GM19324 (cell line): ENCODE data around the gene EBNA1BP2.
"Not testable (repeated sequence)": the region's sequence is repeated elsewhere in the genome, so short reads cannot be mapped to it uniquely, and the experiment has no call there.

Experiments
- ATAC-seq: cut with Tn5 transposase; IDR thresholded peaks from one replicate; pipeline ENCODE4 v1.9.1; 2021; ENCODE audit warnings: mild to moderate bottlenecking, moderate library complexity; ENCODE audit not compliant: unreplicated experiment, low FRiP score

The EBNA1BP2 gene

GRCh38 chr1:43171876-43172526, at the start of gene EBNA1BP2, which contains the start of gene CFAP57:
TSS of gene EBNA1BP2 (minus strand) at chr1:43172290. CDS start at chr1:43172118, 172 bp downstream.
TSS of gene CFAP57 (plus strand) at chr1:43172330. CDS start at chr1:43172754, 424 bp downstream.
- ATAC-seq, result peak; percentile 97

GRCh38 chr1:43221797-43222196, 49.7 kb upstream of the EBNA1BP2 start:
- ATAC-seq, result no peak

- ATAC-seq, result peak; percentile 59
These were observed 49.1 kb upstream of the EBNA1BP2 start for GRCh38 chr1:43220905-43221778.

- ATAC-seq, result no peak
These were observed 45.7 kb upstream of the EBNA1BP2 start for GRCh38 chr1:43217747-43218146.

- ATAC-seq, result no peak
These were observed 42.7 kb upstream of the EBNA1BP2 start for GRCh38 chr1:43214501-43215444.

GRCh38 chr1:43208277-43208676, 36.2 kb upstream of the EBNA1BP2 start:
- ATAC-seq, result not testable (repeated sequence)

- no peak for ATAC-seq
These were observed 35.3 kb upstream of the EBNA1BP2 start for GRCh38 chr1:43207229-43207853.

- ATAC-seq, result no peak
These were observed 34.6 kb upstream of the EBNA1BP2 start for GRCh38 chr1:43206600-43207228.

- ATAC-seq, result no peak
These were observed 33.6 kb upstream of the EBNA1BP2 start for GRCh38 chr1:43205671-43206070.

- no peak for ATAC-seq
These were observed 32.3 kb upstream of the EBNA1BP2 start for GRCh38 chr1:43204394-43204793.

- no peak for ATAC-seq
These were observed 31.8 kb upstream of the EBNA1BP2 start for GRCh38 chr1:43203859-43204258.

- ATAC-seq, result no peak
These were observed 27.1 kb upstream of the EBNA1BP2 start for GRCh38 chr1:43199093-43199726.

- no peak for ATAC-seq
These were observed 25.4 kb upstream of the EBNA1BP2 start for GRCh38 chr1:43197343-43198127.

GRCh38 chr1:43194509-43194908, 22.4 kb upstream of the EBNA1BP2 start:
- no peak for ATAC-seq

- ATAC-seq, result no peak
These were observed 16.0 kb upstream of the EBNA1BP2 start for GRCh38 chr1:43188106-43188505.

- ATAC-seq, result no peak
These were observed 12.9 kb upstream of the EBNA1BP2 start for GRCh38 chr1:43184995-43185394.

- no peak for ATAC-seq
These were observed 12.3 kb upstream of the EBNA1BP2 start for GRCh38 chr1:43184388-43184787.

GRCh38 chr1:43177691-43178090, 5.6 kb upstream of the EBNA1BP2 start:
- no peak for ATAC-seq
